HG03575 (cell line): Measurements from ENCODE around the gene TSHR.

ENCODE experiments used
- ATAC-seq: cut with Tn5 transposase; IDR thresholded peaks from one replicate; pipeline ENCODE4 v1.9.1; 2021; ENCODE audit not compliant: unreplicated experiment, insufficient number of reproducible peaks, low FRiP score; ENCODE audit errors: extremely low read depth

TSHR gene

GRCh38 chr14:81161749-81162148 is 206.3 kb downstream of the TSHR start:
- ATAC-seq: no peak

GRCh38 chr14:81162941-81163340 is 207.5 kb downstream of the TSHR start:
- ATAC-seq: no peak

GRCh38 chr14:81164167-81164774 is 208.8 kb downstream of the TSHR start:
- peak; percentile 90 for ATAC-seq

GRCh38 chr14:81165188-81165587 is 209.8 kb downstream of the TSHR start:
- no peak for ATAC-seq

GRCh38 chr14:81166121-81166520 is 210.7 kb downstream of the TSHR start:
- ATAC-seq: no peak

- ATAC-seq: no peak
Observed at GRCh38 chr14:81169267-81169666, 213.8 kb downstream of the TSHR start.

- no peak for ATAC-seq
Observed at GRCh38 chr14:81169711-81170103, 214.3 kb downstream of the TSHR start.

GRCh38 chr14:81170104-81170828 is 214.8 kb downstream of the TSHR start:
- peak; percentile 81 for ATAC-seq

- ATAC-seq: no peak
Observed at GRCh38 chr14:81170829-81171195, 215.4 kb downstream of the TSHR start.

GRCh38 chr14:81172353-81172752 is 216.9 kb downstream of the TSHR start:
- peak; percentile 20 for ATAC-seq

- peak; percentile 5 for ATAC-seq
Observed at GRCh38 chr14:81172881-81173280, 217.5 kb downstream of the TSHR start.

- no peak for ATAC-seq
Observed at GRCh38 chr14:81176241-81176640, 220.8 kb downstream of the TSHR start.

- no peak for ATAC-seq
Observed at GRCh38 chr14:81177225-81177624, 221.8 kb downstream of the TSHR start.

GRCh38 chr14:81178063-81178462 is 222.6 kb downstream of the TSHR start:
- peak; percentile 41 for ATAC-seq

- ATAC-seq: no peak
Observed at GRCh38 chr14:81179631-81180030, 224.2 kb downstream of the TSHR start.

GRCh38 chr14:81187832-81188522 is 232.6 kb downstream of the TSHR start:
- peak; percentile 70 for ATAC-seq

- ATAC-seq: no peak
Observed at GRCh38 chr14:81192594-81192993, 237.2 kb downstream of the TSHR start.

- ATAC-seq: no peak
Observed at GRCh38 chr14:81193924-81194633, 238.7 kb downstream of the TSHR start.
